ENCODE measurements around the gene PAX5.

Gene PAX5

DNA sequence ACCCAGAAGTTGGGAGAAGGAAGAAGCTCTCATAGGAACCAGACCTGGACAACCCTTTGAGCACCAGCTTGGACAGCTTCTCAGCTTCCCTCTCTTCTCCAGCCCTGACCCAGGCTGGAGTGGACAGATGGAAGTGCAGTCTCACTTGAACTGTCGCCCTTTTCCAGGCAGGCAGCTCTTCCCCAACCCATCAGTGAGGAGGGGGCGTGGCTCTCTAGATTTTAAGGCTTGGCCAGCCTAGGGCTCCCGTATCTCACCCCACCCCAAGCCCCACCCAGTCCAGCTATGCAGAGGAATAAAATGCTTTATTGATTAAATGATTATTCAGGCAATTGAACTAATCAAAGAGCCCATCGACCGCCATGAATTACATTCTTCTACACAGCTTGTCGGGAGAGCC, 2.2 kb downstream of the PAX5 start:
- in situ Hi-C loops (cut with MboI; ENCODE audit: low pct_unique_long_range_greater_than_20kb, low sequenced_read_pairs, unreplicated experiment), result no loop called here
- DNase-seq (ENCODE audit: low spot score), result peak; percentile 23
- no peak for TF ChIP-seq CTCF (IDR thresholded peaks at IDR 0.05; ENCODE audit: extremely low read depth, insufficient read depth, missing control alignments)

GRCh38 chr9:37031081-37031480, 3.0 kb downstream of the PAX5 start:
- TF ChIP-seq CTCF (IDR thresholded peaks at IDR 0.05; ENCODE audit: extremely low read depth, insufficient read depth, missing control alignments), result no peak
- peak; percentile 7 for DNase-seq (ENCODE audit: low spot score)
- in situ Hi-C loops (cut with MboI; ENCODE audit: low pct_unique_long_range_greater_than_20kb, low sequenced_read_pairs, unreplicated experiment), result no loop called here

- in situ Hi-C loops (cut with MboI; ENCODE audit: low pct_unique_long_range_greater_than_20kb, low sequenced_read_pairs, unreplicated experiment), result no loop called here
- TF ChIP-seq CTCF (IDR thresholded peaks at IDR 0.05; ENCODE audit: extremely low read depth, insufficient read depth, missing control alignments), result no peak
- DNase-seq (ENCODE audit: low spot score), result peak; percentile 72
These were observed 3.5 kb downstream of the PAX5 start for GRCh38 chr9:37030611-37030939.

DNA sequence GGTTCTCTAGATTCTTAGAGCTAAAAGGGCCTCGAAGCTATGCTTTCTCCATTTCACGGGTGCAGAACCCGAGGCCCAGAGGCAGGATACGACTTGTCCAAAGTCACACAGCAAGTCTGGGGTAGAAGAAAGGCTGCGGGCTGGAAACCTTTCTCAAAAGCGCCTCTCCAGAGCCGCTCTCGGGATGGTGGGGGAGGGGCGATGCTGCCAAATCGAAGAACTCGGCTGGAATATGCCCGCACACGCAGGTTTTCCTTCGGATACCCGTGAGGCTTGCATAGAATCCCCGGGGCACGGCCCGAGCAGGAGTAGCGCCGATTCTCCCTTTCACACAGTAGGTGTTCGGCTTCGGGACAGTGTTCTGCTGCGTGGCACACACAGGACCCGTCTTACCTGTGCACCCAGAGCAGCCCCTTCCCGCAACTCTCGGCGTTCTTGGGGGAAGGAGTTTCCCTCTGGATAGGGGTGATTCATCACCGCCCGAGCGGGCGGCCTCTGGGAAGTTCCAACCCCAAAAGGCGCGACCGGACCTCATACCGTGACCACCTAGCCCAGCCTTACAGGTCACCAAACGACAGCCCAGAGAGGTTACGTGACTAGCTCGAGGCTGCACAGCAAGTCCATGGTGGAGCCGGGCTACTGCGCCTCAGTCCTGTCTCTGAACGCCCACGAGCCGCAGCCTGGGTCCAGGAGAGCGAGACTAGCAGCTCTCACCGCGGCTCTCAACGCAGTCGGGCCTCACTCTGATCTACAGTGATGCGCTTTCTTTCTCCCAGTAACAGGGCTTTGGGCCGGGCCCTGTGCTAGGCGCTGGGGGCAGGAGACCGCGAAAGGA, 4.1 kb downstream of the PAX5 start:
- no peak for TF ChIP-seq CTCF (IDR thresholded peaks at IDR 0.05; ENCODE audit: extremely low read depth, insufficient read depth, missing control alignments)
- in situ Hi-C loops (cut with MboI; ENCODE audit: low pct_unique_long_range_greater_than_20kb, low sequenced_read_pairs, unreplicated experiment), result loop anchor here (10.0 kb wide), 1 partner anchor 275 kb away; no protein-coding TSS in a partner anchor
- peak; percentile 46 for DNase-seq (ENCODE audit: low spot score)

- in situ Hi-C loops (cut with MboI; ENCODE audit: low pct_unique_long_range_greater_than_20kb, low sequenced_read_pairs, unreplicated experiment), result loop anchor here (10.0 kb wide), 1 partner anchor 275 kb away; no protein-coding TSS in a partner anchor
- DNase-seq (ENCODE audit: low spot score), result peak; percentile 47
- TF ChIP-seq CTCF (IDR thresholded peaks at IDR 0.05; ENCODE audit: extremely low read depth, insufficient read depth, missing control alignments), result peak; percentile 20
These were observed 4.7 kb downstream of the PAX5 start for GRCh38 chr9:37029304-37029775.

DNA sequence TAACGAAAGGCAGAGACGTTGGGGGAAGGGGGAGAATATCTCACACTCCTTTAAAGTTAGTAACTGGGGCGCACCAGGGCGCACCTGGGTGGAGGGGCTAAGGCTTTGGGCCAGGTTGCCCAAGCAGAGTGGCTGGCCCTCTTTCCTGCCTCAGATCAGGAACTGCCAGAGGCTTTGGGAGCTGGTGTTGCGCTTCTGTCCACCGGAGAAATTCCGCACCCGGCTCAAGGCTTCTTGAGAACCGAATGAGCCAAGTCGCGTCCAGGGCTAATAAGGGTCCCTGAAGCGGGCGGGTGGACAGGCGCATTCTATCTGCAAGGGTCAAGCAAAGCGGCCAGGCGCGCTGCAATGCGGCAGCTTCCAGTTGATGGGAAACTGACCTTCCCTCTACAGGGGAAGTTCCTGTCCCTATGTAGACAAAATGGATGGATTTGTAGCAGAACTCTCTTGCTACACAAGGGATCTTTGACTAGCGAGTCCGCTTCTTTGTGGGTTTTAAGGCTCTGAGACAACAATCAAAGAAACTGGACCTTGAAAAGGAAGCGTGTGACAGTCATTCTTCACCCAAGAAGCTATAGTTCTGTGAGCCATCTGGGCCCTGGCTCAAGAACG, 5.5 kb downstream of the PAX5 start:
- in situ Hi-C loops (cut with MboI; ENCODE audit: low pct_unique_long_range_greater_than_20kb, low sequenced_read_pairs, unreplicated experiment), result loop anchor here (10.0 kb wide), 1 partner anchor 276 kb away; no protein-coding TSS in a partner anchor
- DNase-seq (ENCODE audit: low spot score), result peak; percentile 43
- TF ChIP-seq CTCF (IDR thresholded peaks at IDR 0.05; ENCODE audit: extremely low read depth, insufficient read depth, missing control alignments), result no peak

Data from GM13977 (cell line).